PC-9 (cell line): ENCODE results near the gene DPH2.

Source experiments
- CTCF ChIP-seq: fragments of 200-600 bp; sonication (generic); conservative IDR thresholded peaks from 2 replicates; pipeline ENCODE4 v1.6.1; 2017; ENCODE audit warnings: mixed run types, antibody characterized with exemption, mild to moderate bottlenecking, moderate library complexity
- EZH2 ChIP-seq: fragments of 200-600 bp; sonication (generic); IDR thresholded peaks from 2 replicates; pipeline ENCODE4 v1.8.0; 2017; ENCODE audit warnings: antibody characterized with exemption, low read depth

- TF ChIP-seq CTCF (no peak), EZH2 (no peak)
These were observed 17.5 kb downstream of the DPH2 start for GRCh38 chr1:43987159-43987902.
